H1 (cell line): ENCODE results near the gene PTPRD. TPM values are rescaled to one million over a fixed set of nuclear protein-coding genes. Genes with fewer than 3 reads are reported as not detected.

Experiments used
- CTCF ChIA-PET: fragments of 300-600 bp; sonication (Branson Sonifier 250); formaldehyde crosslinking; loops from one replicate; lab custom pipeline; 2021; ENCODE audit not compliant: partially characterized antibody; lab: Charles Lee
- POLR2A ChIA-PET: fragments of 300-600 bp; sonication (Branson Sonifier 250); formaldehyde crosslinking; loops from one replicate; lab custom pipeline; 2021; ENCODE audit warnings: inconsistent platforms; ENCODE audit not compliant: partially characterized antibody; lab: Charles Lee
- DNase-seq, 2 experiments: peaks; one replicate each; pipeline versions ENCODE4 v3.0.0 to v3.0.0-alpha.2; 2010 to 2022; ENCODE audit warnings: low spot score in 2 of 2, low read depth in 1 of 2, mixed read lengths in 1 of 2
- FAIRE-seq: peaks from 2 replicates; lab custom pipeline; 2011; peaks lifted over from hg19 to GRCh38; lab: Jason Lieb, UNC
- H2AFZ ChIP-seq: 2 replicates; pipeline ENCODE4 v1.8.1; 2012; ENCODE audit warnings: low read length, inconsistent platforms
- H2AK5ac ChIP-seq: 2 replicates; pipeline ENCODE4 v1.6.1; 2013; ENCODE audit warnings: low read depth, low read length
- H2BK120ac ChIP-seq: replicated peaks from 2 replicates; pipeline ENCODE3; 2013; ENCODE audit warnings: low read depth, low read length, inconsistent platforms
- H2BK12ac ChIP-seq: 2 replicates; pipeline ENCODE4 v1.6.1; 2013; ENCODE audit warnings: low read depth, low read length
- H2BK15ac ChIP-seq: 2 replicates; pipeline ENCODE4 v1.6.1; 2013; ENCODE audit warnings: low read length
- H2BK20ac ChIP-seq: 2 replicates; pipeline ENCODE4 v1.6.1; 2013; ENCODE audit warnings: low read length
- H2BK5ac ChIP-seq: 2 replicates; pipeline ENCODE4 v1.6.1; 2013; ENCODE audit warnings: low read depth, low read length
- H3K14ac ChIP-seq: 2 replicates; pipeline ENCODE4 v1.6.1; 2013; ENCODE audit warnings: inconsistent platforms; ENCODE audit not compliant: insufficient read length
- H3K18ac ChIP-seq: 2 replicates; pipeline ENCODE4 v1.6.1; 2013; ENCODE audit warnings: low read length; ENCODE audit errors: extremely low read depth
- H3K23ac ChIP-seq: 2 replicates; pipeline ENCODE4 v1.6.1; 2013; ENCODE audit warnings: inconsistent platforms; ENCODE audit not compliant: insufficient read length
- H3K23me2 ChIP-seq: 2 replicates; pipeline ENCODE4 v1.6.1; 2013; ENCODE audit warnings: low read depth, low read length
- H3K27ac ChIP-seq: 2 replicates; pipeline ENCODE4 v1.6.1; 2011; ENCODE audit warnings: low read depth, low read length, inconsistent platforms
- H3K27me3 ChIP-seq, 4 experiments: replicated peaks in 1 of 4; 1 replicate in 1 of 4; 2 replicates in 3 of 4; pipeline versions ENCODE4 v1.6.1 to v1.8.1; 2011 to 2013; ENCODE audit warnings: low read length in 3 of 4, mild to moderate bottlenecking in 3 of 4, inconsistent platforms in 2 of 4, mixed read lengths in 2 of 4, moderate library complexity in 1 of 4; ENCODE audit not compliant: control insufficient read depth in 3 of 4, insufficient read depth in 3 of 4; ENCODE audit errors: extremely low read depth in 1 of 4
- H3K36me3 ChIP-seq, 4 experiments: 2 replicates each; pipeline versions ENCODE4 v1.6.1 to v1.8.1; 2011 to 2013; ENCODE audit warnings: mild to moderate bottlenecking in 4 of 4, low read length in 3 of 4, moderate library complexity in 2 of 4, control low read depth in 1 of 4, inconsistent platforms in 1 of 4; ENCODE audit not compliant: insufficient read depth in 4 of 4, control insufficient read depth in 2 of 4
- H3K4ac ChIP-seq: replicated peaks from 2 replicates; pipeline ENCODE3; 2013; ENCODE audit warnings: low read length, low read depth, mixed read lengths, inconsistent platforms; ENCODE audit not compliant: insufficient read length
- H3K4me1 ChIP-seq, 4 experiments: replicated peaks in 1 of 4; 1 replicate in 1 of 4; 2 replicates in 3 of 4; pipeline versions ENCODE4 v1.6.1 to v1.8.1; 2011 to 2013; ENCODE audit warnings: low read length in 3 of 4, inconsistent platforms in 2 of 4, mixed read lengths in 1 of 4; ENCODE audit not compliant: insufficient read depth in 4 of 4, control insufficient read depth in 3 of 4
- H3K4me2 ChIP-seq, 2 experiments: 2 replicates each; pipeline versions ENCODE4 v1.6.1 to v1.8.1; 2011 to 2013; ENCODE audit warnings: low read depth in 2 of 2, low read length in 2 of 2, control low read depth in 1 of 2, inconsistent platforms in 1 of 2, mild to moderate bottlenecking in 1 of 2; ENCODE audit not compliant: insufficient read depth in 1 of 2
- H3K4me3 ChIP-seq, 4 experiments: fragments of 200-600, 300-600 bp in 1 of 4; sonication (generic), shearing (Covaris generic), sonication (Bioruptor Twin) in 1 of 4; 2 replicates each; pipeline versions ENCODE4 v1.5.1 to v1.8.1; 2011 to 2016; ENCODE audit warnings: low read length in 4 of 4, low read depth in 3 of 4, control low read depth in 2 of 4, inconsistent platforms in 2 of 4, mild to moderate bottlenecking in 2 of 4, mixed read lengths in 1 of 4, moderate library complexity in 1 of 4; ENCODE audit not compliant: insufficient read depth in 2 of 4; ENCODE audit errors: extremely low read depth in 1 of 4
- H3K56ac ChIP-seq: replicated peaks from 2 replicates; pipeline ENCODE3; 2013; ENCODE audit warnings: low read depth, mild to moderate bottlenecking, mixed read lengths, low read length, inconsistent platforms; ENCODE audit not compliant: insufficient read length
- H3K79me1 ChIP-seq: 2 replicates; pipeline ENCODE4 v1.6.1; 2013; ENCODE audit warnings: low read depth, low read length, control low read depth
- H3K79me2 ChIP-seq, 2 experiments: 2 replicates each; pipeline versions ENCODE4 v1.6.1 to v1.8.1; 2012 to 2013; ENCODE audit warnings: low read length in 2 of 2, mild to moderate bottlenecking in 2 of 2, inconsistent platforms in 1 of 2; ENCODE audit not compliant: insufficient read depth in 2 of 2, control insufficient read depth in 1 of 2
- H3K9ac ChIP-seq, 4 experiments: replicated peaks in 1 of 4; 1 replicate in 1 of 4; 2 replicates in 3 of 4; pipeline versions ENCODE4 v1.6.1 to v1.8.1; 2011 to 2013; ENCODE audit warnings: low read depth in 3 of 4, low read length in 3 of 4, control low read depth in 2 of 4, mild to moderate bottlenecking in 2 of 4, moderate library complexity in 2 of 4, inconsistent platforms in 1 of 4; ENCODE audit errors: extremely low read depth in 1 of 4
- H3K9me3 ChIP-seq, 2 experiments: 2 replicates each; pipeline versions ENCODE4 v1.6.1 to v1.8.1; 2012 to 2013; ENCODE audit warnings: mild to moderate bottlenecking in 2 of 2, moderate library complexity in 2 of 2, control low read depth in 1 of 2, inconsistent platforms in 1 of 2, low read depth in 1 of 2, low read length in 1 of 2, mixed read lengths in 1 of 2; ENCODE audit not compliant: insufficient read depth in 2 of 2
- H4K20me1 ChIP-seq, 2 experiments: replicated peaks in 1 of 2; 2 replicates each; pipeline versions ENCODE3 to v1.8.1; 2011 to 2013; ENCODE audit warnings: inconsistent platforms in 2 of 2, low read length in 2 of 2, mild to moderate bottlenecking in 1 of 2; ENCODE audit not compliant: insufficient read depth in 2 of 2, control insufficient read depth in 1 of 2
- H4K5ac ChIP-seq: 2 replicates; pipeline ENCODE4 v1.6.1; 2013; ENCODE audit warnings: low read length, low read depth, mixed read lengths, inconsistent platforms; ENCODE audit not compliant: insufficient read length
- H4K8ac ChIP-seq: 2 replicates; pipeline ENCODE4 v1.8.0; 2013; ENCODE audit warnings: mild to moderate bottlenecking, moderate library complexity, low read length, inconsistent platforms; ENCODE audit not compliant: insufficient read depth; ENCODE audit errors: extremely low read depth
- H4K91ac ChIP-seq: replicated peaks from 2 replicates; pipeline ENCODE3; 2013; ENCODE audit warnings: low read length, mixed read lengths, inconsistent platforms; ENCODE audit not compliant: insufficient read length
- WGBS, 2 experiments: shearing (Covaris generic) in 1 of 2; methylation state at CpG; one replicate each; pipeline versions ENCODE4 v1.1.6 to v1.1.7; 2013 to 2015; ENCODE audit warnings: low lambda C conversion rate in 2 of 2, mixed read lengths in 2 of 2, inconsistent platforms in 1 of 2, low coverage in 1 of 2, missing lambda C conversion rate in 1 of 2; ENCODE audit not compliant: insufficient replicate concordance in 2 of 2, insufficient coverage in 1 of 2, insufficient read length in 1 of 2; ENCODE audit errors: extremely low coverage in 1 of 2, missing lambda C conversion rate in 1 of 2; 5-methylcytosine and 5-hydroxymethylcytosine counted together
- polyA plus RNA-seq, 7 experiments: library from polyadenylated mRNA; depleted of rRNA in 3 of 7; stranded (reverse) in 5 of 7; unstranded in 2 of 7; fragments of >200 nt in 5 of 7; fragments of 200-250 nt in 2 of 7; gene quantifications; 1 replicate in 5 of 7; 2 replicates in 1 of 7; 4 replicates in 1 of 7; pipeline versions ENCODE4 v1.2.1 to v1.2.3, GENCODE V29; 2011 to 2013; ENCODE audit warnings: missing spikeins in 2 of 7, mixed read lengths in 2 of 7
- total RNA-seq: library from RNA; stranded (reverse); fragmentation: NEBNext Ultra II Directional; extraction: Animal tissue kit (Norgen Biotek cat#: 25700); gene quantifications from 2 replicates; pipeline ENCODE4 v1.2.1, GENCODE V29; 2021

PTPRD gene
- total and polyA plus RNA-seq, 2 of the 8 experiments (the other 6 are each of a cell fraction or from before 2014, with no cell fraction given): 17.2 to 77.0 TPM

DNA sequence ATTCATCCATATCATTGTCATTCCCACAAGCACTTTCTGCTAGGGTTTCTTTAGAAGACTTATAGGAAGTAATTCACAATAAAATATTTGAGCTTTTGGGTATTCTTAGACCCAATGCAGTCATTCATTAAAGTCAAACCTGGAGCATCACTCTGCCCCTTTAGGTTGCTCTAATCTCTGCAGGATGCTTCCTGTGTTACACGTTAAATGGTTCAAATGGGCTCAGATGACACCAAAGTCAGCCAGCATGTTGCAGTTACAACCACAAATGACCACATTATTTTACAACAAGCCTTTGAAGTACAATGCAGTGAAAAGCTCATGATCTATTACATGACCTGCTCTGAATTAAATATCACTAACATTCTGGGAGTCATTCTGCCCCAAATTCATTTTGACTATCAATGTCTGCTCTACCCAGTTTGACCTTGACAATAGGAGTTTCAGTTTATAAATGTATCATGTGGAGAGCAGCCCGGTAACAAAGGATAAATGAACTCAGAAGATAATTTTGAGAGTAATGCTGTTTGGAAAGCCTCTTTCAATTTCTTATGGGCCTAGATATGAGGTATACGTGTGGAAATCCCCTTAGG lies 2144.7 kb downstream of the PTPRD start:
- Histone ChIP-seq H2AK5ac (no peak overlapping the region), H3K79me1 (no peaks in the 10 kb centered on the region), H3K18ac (no peak overlapping the region), H3K9ac (no peak overlapping the region), H3K23ac (no peak overlapping the region), H2AFZ (no peak overlapping the region), H3K36me3 (no peaks in the 10 kb centered on the region), H2BK12ac (no peak overlapping the region), H3K4me2 (no peak overlapping the region), H3K79me2 (no peaks in the 10 kb centered on the region), H3K14ac (no peak overlapping the region), H4K91ac (no peak overlapping the region), H4K8ac (no peak overlapping the region), H3K9me3 (no peaks in the 10 kb centered on the region), H2BK15ac (no peak overlapping the region), H3K23me2 (no peaks in the 10 kb centered on the region), H4K20me1 (no peaks in the 10 kb centered on the region), H3K4me3 (no peak overlapping the region), H2BK20ac (no peak overlapping the region), H3K27me3 (no peaks in the 10 kb centered on the region), H3K4ac (no peak overlapping the region), H2BK5ac (no peak overlapping the region), H3K4me1 (no peaks in the 10 kb centered on the region), H2BK120ac (no peak overlapping the region), H3K56ac (no peak overlapping the region), H3K27ac (no peak overlapping the region), H4K5ac (no peak overlapping the region)
- no peak for DNase-seq
- ChIA-PET POLR2A (no interaction called here), CTCF (interaction anchor here (0.6 kb wide), 1 partner anchor 18 kb away, joined by 3 read pairs; no protein-coding TSS in a partner anchor)
- WGBS, 2 experiments: 86% methylated on average over 3 of the region's 3 CpGs; no CpG with 5 or more reads in 1 of the 2 experiments
- FAIRE-seq: no peak
